GM12878 (cell line): Measurements from ENCODE around the gene SNAI1. TPM values are rescaled to one million over a fixed set of nuclear protein-coding genes. Genes with fewer than 3 reads are reported as not detected.

ENCODE experiments used
- ATAC-seq: fragments of 200-7000 bp; cut with Tn5 transposase; 3 replicates; pipeline ENCODE4 v1.9.1; 2020; ENCODE audit warnings: mild to moderate bottlenecking, moderate library complexity
- BruUV-seq: library from RNA; stranded (reverse); fragments of 400-500 nt; replicated peaks from 2 replicates; lab custom pipeline; 2021; lab: Mats Ljungman, UMichigan
- CTCF ChIA-PET: fragments of 300-600 bp; sonication (Branson Sonifier 250); formaldehyde crosslinking; extraction: SDS; loops from one replicate; lab custom pipeline; 2021; ENCODE audit warnings: inconsistent platforms; lab: Yijun Ruan, JAX
- POLR2A ChIA-PET: fragments of 350-600 bp; formaldehyde crosslinking; extraction: SDS; loops from one replicate; lab custom pipeline; 2021; ENCODE audit warnings: inconsistent platforms; lab: Charles Lee
- RAD21 ChIA-PET: fragments of 300-600 bp; sonication (Branson Sonifier 250); formaldehyde crosslinking; loops from one replicate; lab custom pipeline; 2023; ENCODE audit warnings: antibody characterized with exemption; ENCODE audit not compliant: unreplicated experiment; lab: Charles Lee
- SMC1A ChIA-PET: fragments of 300-600 bp; sonication (Branson Sonifier 250); formaldehyde crosslinking; loops from one replicate; lab custom pipeline; 2023; ENCODE audit not compliant: unreplicated experiment, uncharacterized antibody; lab: Charles Lee
- DNase-seq: peaks from one replicate; pipeline ENCODE4 v3.0.0-alpha.2; 2011; ENCODE audit warnings: low read depth, low spot score
- FAIRE-seq: peaks from 3 replicates; lab custom pipeline; 2011; peaks lifted over from hg19 to GRCh38; lab: Jason Lieb, UNC
- H2AFZ ChIP-seq: 2 replicates; pipeline ENCODE4 v1.6.0; 2011; ENCODE audit warnings: low read depth, low read length, control low read depth; ENCODE audit not compliant: control insufficient read depth
- H3K27ac ChIP-seq: 2 replicates; pipeline ENCODE4 v1.5.1; 2011; ENCODE audit warnings: control low read depth; ENCODE audit not compliant: control insufficient read depth, insufficient read depth
- H3K27me3 ChIP-seq, 2 experiments: replicated peaks in 1 of 2; 2 replicates each; pipeline versions ENCODE4 v1.6.0 to v1.6.1; 2011; ENCODE audit warnings: low read length in 1 of 2; ENCODE audit not compliant: control insufficient read depth in 2 of 2, insufficient read depth in 2 of 2
- H3K36me3 ChIP-seq, 2 experiments: 2 replicates each; pipeline ENCODE4 v1.5.1; 2011; ENCODE audit warnings: low read length in 1 of 2; ENCODE audit not compliant: control insufficient read depth in 2 of 2, insufficient read depth in 2 of 2
- H3K4me1 ChIP-seq: 2 replicates; pipeline ENCODE4 v1.6.1; 2011; ENCODE audit warnings: mild to moderate bottlenecking, low read length, moderate library complexity, mixed read lengths; ENCODE audit not compliant: control insufficient read depth, insufficient read depth
- H3K4me2 ChIP-seq: 2 replicates; pipeline ENCODE4 v1.6.0; 2011; ENCODE audit warnings: control low read depth; ENCODE audit not compliant: control insufficient read depth, insufficient read depth
- H3K4me3 ChIP-seq: fragments of 200-600 bp; sonication (generic); 2 replicates; pipeline ENCODE4 v1.5.1; 2016
- H3K79me2 ChIP-seq: 2 replicates; pipeline ENCODE4 v1.6.0; 2011; ENCODE audit warnings: low read length; ENCODE audit not compliant: control insufficient read depth, insufficient read depth
- H3K9ac ChIP-seq: 2 replicates; pipeline ENCODE4 v1.8.0; 2011; ENCODE audit warnings: low read length, control low read depth, mixed read lengths; ENCODE audit not compliant: control insufficient read depth, insufficient read depth
- H3K9me3 ChIP-seq: replicated peaks from 3 replicates; pipeline ENCODE4 v1.5.1; 2011; ENCODE audit warnings: mild to moderate bottlenecking, low read length; ENCODE audit not compliant: control insufficient read depth, insufficient read depth
- H4K20me1 ChIP-seq: 2 replicates; pipeline ENCODE4 v1.6.0; 2011; ENCODE audit not compliant: control insufficient read depth, insufficient read depth
- CBX3 ChIP-seq: fragments of 200-600 bp; sonication (generic); IDR thresholded peaks from 2 replicates; pipeline ENCODE4 v1.6.1; 2016; ENCODE audit warnings: low read depth, borderline replicate concordance
- CBX5 ChIP-seq: sonication (generic); IDR thresholded peaks from 2 replicates; pipeline ENCODE4 v1.6.1; 2016; ENCODE audit warnings: low read depth, moderate library complexity, mild to moderate bottlenecking, inconsistent platforms
- E2F4 ChIP-seq: IDR thresholded peaks from 2 replicates; pipeline ENCODE4 v1.6.1; 2012; ENCODE audit warnings: low read depth, low read length, improper control_type of control experiment
- IKZF2 ChIP-seq, 2 experiments: fragments of 450-650 bp; IDR thresholded peaks; 2 replicates each; pipeline ENCODE4 v1.6.1; 2017; ENCODE audit warnings: mild to moderate bottlenecking in 2 of 2, moderate library complexity in 2 of 2
- MAX ChIP-seq: IDR thresholded peaks from 2 replicates; pipeline ENCODE4 v1.6.1; 2012; ENCODE audit warnings: low read depth, low read length, improper control_type of control experiment
- MEF2A ChIP-seq: IDR thresholded peaks from 2 replicates; pipeline ENCODE4 v1.6.1; 2011; ENCODE audit warnings: low read depth, mild to moderate bottlenecking, low read length, moderate library complexity; ENCODE audit not compliant: insufficient read depth
- MTA2 ChIP-seq: fragments of 450-650 bp; IDR thresholded peaks from 2 replicates; pipeline ENCODE4 v1.6.1; 2016; ENCODE audit warnings: low read depth, mild to moderate bottlenecking, moderate library complexity
- MTA3 ChIP-seq: IDR thresholded peaks from 2 replicates; pipeline ENCODE4 v1.6.1; 2012; ENCODE audit warnings: low read length, inconsistent platforms, borderline replicate concordance
- MXI1 ChIP-seq: fragments of 150-350 bp; IDR thresholded peaks from 2 replicates; pipeline ENCODE4 v1.6.1; 2011; ENCODE audit warnings: low read depth, mild to moderate bottlenecking, inconsistent platforms, low read length, improper control_type of control experiment
- SMC3 ChIP-seq: IDR thresholded peaks from 2 replicates; pipeline ENCODE4 v1.6.1; 2011; ENCODE audit warnings: low read length, improper control_type of control experiment, borderline replicate concordance
- SREBF2 ChIP-seq: IDR thresholded peaks from 2 replicates; pipeline ENCODE4 v1.6.1; 2012; ENCODE audit warnings: mild to moderate bottlenecking, low read length
- YY1 ChIP-seq: IDR thresholded peaks from 2 replicates; pipeline ENCODE4 v1.6.1; 2011; ENCODE audit warnings: low read depth, mild to moderate bottlenecking, low read length
- ZNF687 ChIP-seq: fragments of 450-650 bp; IDR thresholded peaks from 2 replicates; pipeline ENCODE4 v1.6.1; 2017; ENCODE audit warnings: mild to moderate bottlenecking, moderate library complexity
- WGBS: methylation state at CpG from one replicate; pipeline ENCODE4 v1.1.6; 2016; ENCODE audit warnings: low lambda C conversion rate; ENCODE audit not compliant: insufficient replicate concordance, insufficient coverage; ENCODE audit errors: missing lambda C conversion rate; 5-methylcytosine and 5-hydroxymethylcytosine counted together
- in situ Hi-C: fragments of 300-500 bp; cut with MboI; formaldehyde crosslinking; loops from 9 replicates; pipeline ENCODE4 v1.14.3; 2018; ENCODE audit warnings: mixed read lengths
- intact Hi-C: fragments of 100-400 bp; cut with micrococcal nuclease; formaldehyde crosslinking; loops from one replicate; pipeline ENCODE4 v1.14.2; 2022; ENCODE audit not compliant: unreplicated experiment
- polyA plus RNA-seq, 11 experiments: library from polyadenylated mRNA; depleted of rRNA in 4 of 11; unstranded in 6 of 11; stranded (reverse) in 5 of 11; fragments of >200 nt; fragmentation: Nextera tagmentation in 4 of 11; fragmentation: Illumina TruSeq in 1 of 11; extraction: Ambion mirVana in 4 of 11; extraction: Trizol in 1 of 11; gene quantifications; 1 replicate in 1 of 11; 2 replicates in 10 of 11; pipeline versions ENCODE4 v1.2.1 to v1.2.3, GENCODE V29; 2011 to 2016; ENCODE audit warnings: inconsistent platforms in 2 of 11, missing spikeins in 2 of 11, low read depth in 1 of 11
- total RNA-seq, 4 experiments: library from RNA; depleted of rRNA in 3 of 4; stranded (reverse); fragments of >200 nt in 3 of 4; fragmentation: Illumina TruSeq in 1 of 4; extraction: Trizol in 1 of 4; gene quantifications; 2 replicates each; pipeline versions ENCODE4 v1.2.1 to v1.2.3, GENCODE V29; 2013 to 2021

Gene SNAI1
- total and polyA plus RNA-seq, 10 of the 15 experiments (the other 5 are each of a cell fraction or from before 2014, with no cell fraction given), result 0.11 to 0.79 (median 0.24) TPM; not detected in 2

- no TSS peak for BruUV-seq
- ChIA-PET RAD21 (no interaction called here), POLR2A (no interaction called here), SMC1A (interaction anchor here (1.0 kb wide), 1 partner anchor 43 kb away, joined by 3 read pairs; no protein-coding TSS in a partner anchor), CTCF (no interaction called here)
- FAIRE-seq (no peak), DNase-seq (no peak), ATAC-seq (no peak)
- intact Hi-C loops (no loop called here), in situ Hi-C loops (no loop called here)
- Histone ChIP-seq H3K79me2 (no peaks in the 10 kb centered on the region), H3K4me3 (no peak overlapping the region), H2AFZ (no peak overlapping the region), H3K27ac (no peak overlapping the region), H3K27me3 (peaks cover 0 to 2% of the 10 kb centered on the region in 2 experiments; a peak in 1 of 4 replicates), H3K4me2 (no peak overlapping the region), H3K4me1 (peaks cover 7% of the 10 kb centered on the region), H3K36me3 (no peaks in the 10 kb centered on the region), H3K9me3 (no peaks in the 10 kb centered on the region), H4K20me1 (no peaks in the 10 kb centered on the region), H3K9ac (no peak overlapping the region)
- WGBS, result 15% methylated on average over 7 of the region's 7 CpGs
- TF ChIP-seq IKZF2 (IDR thresholded peaks at IDR 0.05) (no peak), MTA3 (no peak), SMC3 (no peak), MAX (no peak), CBX3 (no peak), ZNF687 (no peak), YY1 (no peak), E2F4 (no peak), SREBF2 (no peak), MTA2 (no peak), MXI1 (no peak), CBX5 (no peak), MEF2A (no peak)
Measured at GRCh38 chr20:50026746-50027575, 44.2 kb downstream of the SNAI1 start.
